Naive thymus-derived CD4-positive, alpha-beta T cell (primary cell): ENCODE results near the gene PRDM16. TPM values are rescaled to one million over a fixed set of nuclear protein-coding genes. Genes with fewer than 3 reads are reported as not detected.

Experiments
- ATAC-seq: fragments of 150-1000 bp; cut with Tn5 transposase; 2 replicates; pipeline ENCODE4 v1.10.0; 2021; ENCODE audit warnings: mild to moderate bottlenecking, moderate library complexity
- CTCF ChIA-PET: fragments of 350-600 bp; sonication (Branson Sonifier 250); formaldehyde crosslinking; loops from one replicate; lab custom pipeline; 2021; ENCODE audit warnings: antibody characterized with exemption; lab: Charles Lee
- POLR2A ChIA-PET: fragments of 350-600 bp; sonication (Branson Sonifier 250); formaldehyde crosslinking; loops from one replicate; lab custom pipeline; 2021; ENCODE audit warnings: antibody characterized with exemption, inconsistent platforms; lab: Charles Lee
- DNase-seq, 9 donors: peaks; one replicate each; pipeline versions ENCODE4 v3.0.0 to v3.0.0-alpha.2; 2020 to 2022; ENCODE audit warnings: mixed read lengths in 1 of 9
- H3K27ac ChIP-seq: one replicate; pipeline ENCODE4 v1.7.0; 2013; ENCODE audit warnings: mild to moderate bottlenecking, low read depth, low read length, moderate library complexity
- H3K27me3 ChIP-seq, 2 donors: one replicate each; pipeline ENCODE4 v1.7.0; 2013; ENCODE audit warnings: low read length in 2 of 2, mild to moderate bottlenecking in 2 of 2, moderate library complexity in 2 of 2; ENCODE audit not compliant: control insufficient read depth in 2 of 2, insufficient read depth in 2 of 2
- H3K36me3 ChIP-seq, 3 experiments: 1 replicate in 2 of 3; 2 replicates in 1 of 3; pipeline ENCODE4 v1.7.0; 2013; ENCODE audit warnings: low read length in 3 of 3, mild to moderate bottlenecking in 3 of 3, moderate library complexity in 1 of 3; ENCODE audit not compliant: insufficient read depth in 3 of 3, control insufficient read depth in 2 of 3
- H3K4me1 ChIP-seq, 2 donors: one replicate each; pipeline ENCODE4 v1.7.0; 2013; ENCODE audit warnings: low read length in 2 of 2, mild to moderate bottlenecking in 2 of 2, moderate library complexity in 1 of 2; ENCODE audit not compliant: control insufficient read depth in 2 of 2, insufficient read depth in 2 of 2
- H3K4me3 ChIP-seq: 2 replicates; pipeline ENCODE4 v1.7.0; 2013; ENCODE audit warnings: mild to moderate bottlenecking, low read length
- H3K9me3 ChIP-seq, 3 experiments: 1 replicate in 2 of 3; 2 replicates in 1 of 3; pipeline ENCODE4 v1.7.0; 2013; ENCODE audit warnings: low read length in 3 of 3; ENCODE audit not compliant: control insufficient read depth in 2 of 3
- H3K27ac Mint-ChIP-seq, 9 donors: one replicate each; pipeline ENCODE4 v1.8.0; 2020 to 2022; ENCODE audit warnings: mixed read lengths in 9 of 9, mild to moderate bottlenecking in 8 of 9, moderate library complexity in 5 of 9, inconsistent platforms in 2 of 9
- H3K27me3 Mint-ChIP-seq, 5 donors: one replicate each; pipeline ENCODE4 v1.8.0; 2021 to 2022; ENCODE audit warnings: mixed read lengths in 5 of 5, mild to moderate bottlenecking in 1 of 5
- H3K36me3 Mint-ChIP-seq, 5 donors: one replicate each; pipeline ENCODE4 v1.8.0; 2020 to 2022; ENCODE audit warnings: mixed read lengths in 5 of 5, mild to moderate bottlenecking in 3 of 5, inconsistent platforms in 1 of 5
- H3K4me1 Mint-ChIP-seq, 7 donors: one replicate each; pipeline ENCODE4 v1.8.0; 2020 to 2022; ENCODE audit warnings: mixed read lengths in 7 of 7, mild to moderate bottlenecking in 3 of 7, inconsistent platforms in 1 of 7
- H3K4me3 Mint-ChIP-seq, 10 donors: one replicate each; pipeline ENCODE4 v1.8.0; 2020 to 2022; ENCODE audit warnings: mild to moderate bottlenecking in 10 of 10, mixed read lengths in 10 of 10, moderate library complexity in 6 of 10, inconsistent platforms in 2 of 10
- H3K9me3 Mint-ChIP-seq, 11 donors: one replicate each; pipeline ENCODE4 v1.8.0; 2020 to 2022; ENCODE audit warnings: mixed read lengths in 11 of 11, mild to moderate bottlenecking in 4 of 11, inconsistent platforms in 1 of 11, moderate library complexity in 1 of 11
- intact Hi-C, 2 donors: fragments of 100-400 bp; cut with micrococcal nuclease; formaldehyde crosslinking; loops; one replicate each; pipeline ENCODE4 v1.15.1; 2023
- polyA plus RNA-seq, 2 donors: library from polyadenylated mRNA; unstranded; fragments of 300-500 nt; fragmentation: Illumina TruSeq; gene quantifications; one replicate each; pipeline ENCODE4 v1.2.3, GENCODE V29; 2021
- total RNA-seq, 6 experiments: library from RNA in 5 of 6; stranded (reverse) in 5 of 6; gene quantifications; 1 replicate in 5 of 6; 2 replicates in 1 of 6; pipeline ENCODE4 v1.2.3 and lab custom pipeline; 2021 to 2026

Gene PRDM16
- total and polyA plus RNA-seq, 7 experiments from 2014 or later, result 0.05 to 0.61 (median 0.36) TPM; not detected in 2

- H3K4me1 ChIP-seq, result no peaks in the 10 kb centered on the region
- ATAC-seq, result no peak
These were observed 283.9 kb downstream of the PRDM16 start for GRCh38 chr1:3352952-3353331.

GRCh38 chr1:3353876-3354275 is 284.9 kb downstream of the PRDM16 start:
- CTCF ChIA-PET, result no interaction called here
- H3K9me3 Mint-ChIP-seq, result peaks cover 0 to 1% (median 0%) of the 10 kb centered on the region in 11 donors
- H3K27ac ChIP-seq, result no peak overlapping the region
- no peak overlapping the region for H3K27ac Mint-ChIP-seq
- H3K4me3 Mint-ChIP-seq, result no peak overlapping the region
- no peaks in the 10 kb centered on the region for H3K27me3 ChIP-seq
- DNase-seq (no peak), ATAC-seq (no peak)
- H3K36me3 Mint-ChIP-seq, result no peaks in the 10 kb centered on the region
- intact Hi-C loops, result no loop called here
- no peaks in the 10 kb centered on the region for H3K4me1 ChIP-seq
- no peaks in the 10 kb centered on the region for H3K36me3 ChIP-seq
- no peak overlapping the region for H3K4me3 ChIP-seq
- H3K4me1 Mint-ChIP-seq, result no peaks in the 10 kb centered on the region
- POLR2A ChIA-PET, result no interaction called here
- peaks cover 0 to 25% (median 0%) of the 10 kb centered on the region in 5 donors for H3K27me3 Mint-ChIP-seq
- H3K9me3 ChIP-seq, result no peaks in the 10 kb centered on the region

More at GRCh38 chr1:3352952-3353331, 283.9 kb downstream of the PRDM16 start:
- Mint-ChIP-seq H3K9me3 (peaks cover 0 to 1% (median 0%) of the 10 kb centered on the region in 11 donors), H3K27ac (no peak overlapping the region), H3K36me3 (no peaks in the 10 kb centered on the region), H3K4me1 (no peaks in the 10 kb centered on the region), H3K4me3 (no peak overlapping the region), H3K27me3 (peaks cover 0 to 22% (median 0%) of the 10 kb centered on the region in 5 donors)
- CTCF ChIA-PET, result no interaction called here
- H3K27ac ChIP-seq, result no peak overlapping the region
- no peaks in the 10 kb centered on the region for H3K36me3 ChIP-seq
- DNase-seq, result no peak
- H3K27me3 ChIP-seq, result no peaks in the 10 kb centered on the region
- intact Hi-C loops, result no loop called here
- POLR2A ChIA-PET, result no interaction called here
- no peaks in the 10 kb centered on the region for H3K9me3 ChIP-seq
- H3K4me3 ChIP-seq, result no peak overlapping the region

- Histone ChIP-seq H3K4me1 (no peaks in the 10 kb centered on the region), H3K27me3 (no peaks in the 10 kb centered on the region), H3K36me3 (no peaks in the 10 kb centered on the region), H3K27ac (no peak overlapping the region), H3K4me3 (no peak overlapping the region), H3K9me3 (no peaks in the 10 kb centered on the region)
- intact Hi-C loops, result no loop called here
- ChIA-PET POLR2A (no interaction called here), CTCF (no interaction called here)
- DNase-seq, result no peak
- ATAC-seq, result no peak
- no peak overlapping the region for H3K4me3 Mint-ChIP-seq
- H3K27ac Mint-ChIP-seq, result no peak overlapping the region
- H3K36me3 Mint-ChIP-seq, result no peaks in the 10 kb centered on the region
- no peaks in the 10 kb centered on the region for H3K4me1 Mint-ChIP-seq
- peaks cover 0 to 23% (median 0%) of the 10 kb centered on the region in 5 donors for H3K27me3 Mint-ChIP-seq
- peaks cover 0 to 3% (median 0%) of the 10 kb centered on the region in 11 donors for H3K9me3 Mint-ChIP-seq
These were observed 286.1 kb downstream of the PRDM16 start for GRCh38 chr1:3355089-3355488.

DNA sequence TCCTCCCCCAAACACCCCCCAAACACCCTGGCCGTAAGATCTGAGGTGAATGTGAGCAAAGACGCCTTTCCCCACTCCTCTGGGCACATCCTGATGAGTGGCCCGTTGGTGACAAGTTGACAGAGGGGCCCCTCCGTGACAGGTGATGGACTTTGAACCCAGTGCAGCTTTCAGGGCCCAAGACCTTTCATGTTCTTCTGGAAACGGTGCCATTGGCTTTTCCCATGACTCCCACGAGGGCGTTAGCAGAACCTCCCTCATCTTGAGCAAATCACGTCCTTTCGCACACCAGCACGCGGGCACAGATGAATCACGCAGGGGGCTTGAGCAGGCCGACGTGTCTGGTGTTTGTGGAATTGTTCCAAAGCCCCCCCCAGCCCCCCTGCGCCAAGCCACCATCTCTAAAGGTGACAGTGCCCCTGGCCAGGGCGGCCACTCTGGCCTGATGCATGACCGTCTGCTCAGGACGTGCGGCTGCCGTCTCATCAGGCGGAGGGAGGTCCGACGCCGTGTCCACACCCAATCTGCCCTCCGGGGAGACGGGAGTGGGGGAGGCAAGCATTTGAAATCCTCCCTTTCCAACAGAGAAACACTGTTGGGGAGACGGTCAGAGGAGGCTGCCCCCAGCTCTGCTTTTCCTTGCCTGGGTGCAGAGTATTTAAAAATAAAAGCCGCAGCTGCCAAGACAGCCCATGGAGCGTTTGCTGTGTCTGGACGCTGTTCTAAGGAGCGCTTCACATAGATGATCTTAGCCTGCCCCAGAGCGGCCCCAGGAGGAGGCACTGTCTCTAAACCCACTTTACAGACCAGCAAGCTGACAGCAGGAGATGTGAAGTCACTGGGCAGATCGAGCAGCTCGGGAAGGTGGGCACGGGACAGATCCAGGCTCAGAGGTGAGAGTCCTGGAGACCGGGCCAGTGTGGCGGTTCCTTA is 287.2 kb downstream of the PRDM16 start:
- ATAC-seq (no peak), DNase-seq (no peak)
- Histone ChIP-seq H3K4me3 (no peak overlapping the region), H3K27me3 (no peaks in the 10 kb centered on the region), H3K27ac (no peak overlapping the region), H3K4me1 (no peaks in the 10 kb centered on the region), H3K9me3 (no peaks in the 10 kb centered on the region), H3K36me3 (no peaks in the 10 kb centered on the region)
- H3K9me3 Mint-ChIP-seq, result peaks cover 0 to 3% (median 0%) of the 10 kb centered on the region in 11 donors
- H3K4me1 Mint-ChIP-seq, result no peaks in the 10 kb centered on the region
- ChIA-PET CTCF (no interaction called here), POLR2A (no interaction called here)
- no peaks in the 10 kb centered on the region for H3K36me3 Mint-ChIP-seq
- H3K27me3 Mint-ChIP-seq, result peaks cover 0 to 21% (median 0%) of the 10 kb centered on the region in 5 donors
- intact Hi-C loops, result no loop called here
- no peak overlapping the region for H3K4me3 Mint-ChIP-seq
- H3K27ac Mint-ChIP-seq, result no peak overlapping the region

- Histone ChIP-seq H3K4me3 (no peak overlapping the region), H3K9me3 (no peaks in the 10 kb centered on the region), H3K27ac (no peak overlapping the region), H3K4me1 (no peaks in the 10 kb centered on the region), H3K36me3 (no peaks in the 10 kb centered on the region), H3K27me3 (no peaks in the 10 kb centered on the region)
- H3K4me1 Mint-ChIP-seq, result no peaks in the 10 kb centered on the region
- ATAC-seq (no peak), DNase-seq (no peak)
- H3K36me3 Mint-ChIP-seq, result no peaks in the 10 kb centered on the region
- no peak overlapping the region for H3K27ac Mint-ChIP-seq
- intact Hi-C loops, result no loop called here
- CTCF ChIA-PET, result no interaction called here
- POLR2A ChIA-PET, result no interaction called here
- H3K27me3 Mint-ChIP-seq, result peaks cover 0 to 29% (median 6%) of the 10 kb centered on the region in 5 donors
- H3K4me3 Mint-ChIP-seq, result no peak overlapping the region
- H3K9me3 Mint-ChIP-seq, result peaks cover 0 to 3% (median 0%) of the 10 kb centered on the region in 11 donors
These were observed 287.9 kb downstream of the PRDM16 start for GRCh38 chr1:3356827-3357460.

GRCh38 chr1:3357526-3358297 is 288.7 kb downstream of the PRDM16 start:
- ChIA-PET POLR2A (no interaction called here), CTCF (no interaction called here)
- H3K4me3 Mint-ChIP-seq, result no peak overlapping the region
- intact Hi-C loops, result no loop called here
- no peak overlapping the region for H3K4me3 ChIP-seq
- no peaks in the 10 kb centered on the region for H3K4me1 Mint-ChIP-seq
- no peak overlapping the region for H3K27ac ChIP-seq
- peaks cover 0 to 3% (median 0%) of the 10 kb centered on the region in 11 donors for H3K9me3 Mint-ChIP-seq
- no peaks in the 10 kb centered on the region for H3K9me3 ChIP-seq
- H3K27me3 ChIP-seq, result no peaks in the 10 kb centered on the region
- ATAC-seq (no peak), DNase-seq (no peak)
- H3K27ac Mint-ChIP-seq, result no peak overlapping the region
- H3K27me3 Mint-ChIP-seq, result peaks cover 0 to 28% (median 10%) of the 10 kb centered on the region in 5 donors
- no peaks in the 10 kb centered on the region for H3K36me3 Mint-ChIP-seq
- no peaks in the 10 kb centered on the region for H3K4me1 ChIP-seq
- H3K36me3 ChIP-seq, result no peaks in the 10 kb centered on the region
